ENCODE measurements around the gene KLF3.
A peak's percentile ranks its signal among the peaks of the same experiment; 100 is the strongest.

The KLF3 gene

DNA sequence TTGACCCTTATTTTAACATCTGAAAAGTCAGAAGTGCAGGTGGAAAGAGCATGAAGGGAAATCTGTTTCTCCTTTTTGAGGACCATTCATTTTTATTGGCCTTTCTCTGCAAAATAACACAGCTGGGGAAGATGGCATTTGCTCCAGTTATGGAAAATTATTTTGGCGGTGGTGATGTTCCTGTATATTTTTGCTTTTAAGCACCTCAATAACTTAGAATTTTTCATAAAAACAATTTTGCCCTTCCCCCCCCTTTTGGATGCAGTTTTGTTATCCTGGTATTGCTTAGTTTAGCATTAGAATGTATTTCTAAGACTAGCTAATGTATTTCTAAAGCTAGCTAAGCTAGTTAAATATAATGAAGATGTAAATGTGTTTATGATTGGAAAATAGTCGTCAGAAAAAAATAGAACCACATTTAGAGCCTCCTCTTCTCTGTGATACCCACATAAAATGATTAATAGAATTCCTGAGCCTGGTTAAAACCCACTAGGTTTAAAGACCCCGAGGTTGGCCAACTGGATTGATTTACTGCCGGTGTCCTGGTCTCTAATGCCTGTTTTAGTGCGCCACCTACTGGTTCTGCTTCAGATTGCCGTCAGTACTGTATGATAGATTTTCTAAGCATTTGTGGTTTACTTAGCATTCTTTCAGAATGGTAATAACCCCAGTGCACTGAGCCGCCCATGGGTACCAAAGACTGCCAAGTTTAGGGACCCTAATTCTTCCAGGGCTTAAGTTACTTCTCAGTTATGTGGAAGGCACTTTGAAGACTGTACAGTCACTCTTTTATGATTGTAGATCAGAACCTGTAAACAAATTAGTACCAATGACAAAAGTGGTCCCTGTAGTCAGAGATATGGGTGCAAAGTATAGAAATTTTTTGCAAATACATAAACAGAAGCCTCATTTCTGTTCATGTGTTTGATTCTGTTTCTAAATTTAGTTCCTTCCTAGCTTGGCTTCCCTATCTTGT lies 11.4 kb downstream of the KLF3 start:
- DNase-seq, result peak; percentile 60 to 62

DNA sequence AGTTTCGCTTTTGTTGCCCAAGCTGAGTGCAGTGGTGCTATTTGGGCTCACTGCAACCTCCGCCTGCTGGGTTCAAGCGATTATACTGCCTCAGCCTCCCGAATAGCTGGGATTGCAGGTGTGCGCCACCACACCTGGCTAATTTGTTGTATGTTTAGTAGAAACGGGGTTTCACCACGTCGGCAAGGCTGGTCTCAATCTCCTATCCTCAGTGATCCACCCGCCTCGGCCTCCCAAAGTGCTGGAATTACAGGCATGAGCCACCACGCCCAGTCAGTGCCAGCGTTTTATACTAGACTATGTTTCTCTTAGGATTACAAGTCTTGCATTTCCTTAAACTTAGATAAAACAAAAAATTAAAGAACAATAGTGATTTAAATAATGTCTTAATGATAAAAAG lies 13.0 kb downstream of the KLF3 start:
- no peak for DNase-seq

DNA sequence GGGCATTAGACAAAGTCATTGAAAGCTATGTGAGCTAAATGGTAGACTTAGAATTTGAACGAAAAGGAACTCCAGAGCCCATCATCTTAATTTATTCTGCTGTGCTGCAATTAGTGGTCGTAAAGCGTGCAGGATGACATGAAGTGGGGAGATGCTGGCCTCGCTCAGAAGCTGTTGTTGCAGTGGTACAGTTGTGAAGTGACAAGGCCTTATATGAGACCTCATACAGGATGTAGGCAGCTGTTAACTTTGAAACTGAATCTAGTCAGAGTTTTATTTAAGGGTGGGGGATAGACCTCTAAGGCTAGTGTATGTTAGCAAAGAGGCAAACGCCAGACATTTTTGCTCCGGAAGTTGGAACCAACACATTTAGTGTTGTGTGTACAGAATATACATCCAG lies 13.4 kb downstream of the KLF3 start:
- no peak for DNase-seq

DNA sequence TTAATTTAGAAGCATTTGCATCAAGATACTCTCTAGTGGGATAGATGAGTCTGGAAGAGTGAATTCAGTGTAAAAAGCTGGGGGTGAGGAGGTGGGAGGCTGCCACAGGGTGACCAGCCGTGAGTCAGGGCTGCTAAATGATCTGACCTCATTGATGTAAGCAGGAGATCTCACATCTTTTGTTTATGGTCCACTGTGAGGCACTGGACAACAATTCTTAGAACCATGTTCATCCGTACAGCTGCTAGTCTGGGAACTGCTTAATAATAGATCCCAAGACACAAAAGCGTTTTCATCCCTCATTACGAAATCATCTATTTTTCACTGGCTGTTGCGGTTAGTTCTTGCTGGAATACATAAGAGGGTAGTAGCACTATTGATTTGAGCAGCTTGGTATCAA lies 14.1 kb downstream of the KLF3 start:
- DNase-seq, result no peak

DNA sequence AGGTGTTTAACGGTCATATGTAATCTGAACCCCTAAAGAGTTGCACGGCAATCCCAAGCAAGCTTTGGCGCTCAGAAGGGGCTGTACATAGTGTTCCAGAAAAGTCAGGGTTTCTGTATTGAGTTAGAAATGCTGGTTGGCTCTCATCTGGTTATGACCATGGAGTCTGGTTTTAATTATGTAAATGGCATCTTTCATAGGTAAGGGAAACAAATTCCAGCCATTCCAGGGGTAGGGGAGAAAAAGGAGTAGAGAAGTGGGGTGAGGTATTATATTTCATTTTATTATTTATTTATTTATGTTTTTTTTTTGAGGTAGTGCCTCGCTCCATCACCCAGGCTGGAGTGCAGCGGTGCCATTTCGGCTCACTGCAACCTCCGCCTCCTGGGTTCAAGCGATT lies 15.9 kb downstream of the KLF3 start:
- DNase-seq, result no peak

- DNase-seq, result no peak
These were observed 17.4 kb downstream of the KLF3 start for GRCh38 chr4:38681281-38681991.

- no peak for DNase-seq
These were observed 18.3 kb downstream of the KLF3 start for GRCh38 chr4:38682336-38682735.

DNA sequence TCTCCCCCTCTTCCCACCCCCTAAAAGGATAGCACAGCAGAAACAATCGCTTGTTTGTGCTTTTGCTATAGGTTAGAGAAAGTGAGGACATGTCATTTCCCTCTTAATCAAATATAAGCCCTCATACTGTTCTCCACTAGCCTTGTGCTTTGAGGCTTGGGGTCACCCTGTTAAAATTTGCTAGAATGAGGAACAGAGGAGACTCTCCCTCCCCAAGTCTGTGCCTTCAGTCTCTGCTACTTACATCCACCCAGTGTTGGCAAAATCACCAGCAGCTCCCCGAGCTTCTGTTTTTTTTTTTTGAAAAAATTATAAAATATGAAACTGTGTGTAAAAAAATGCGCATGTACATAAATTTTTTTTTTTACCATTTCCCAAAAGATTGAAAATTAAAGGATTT lies 19.3 kb downstream of the KLF3 start:
- no peak for DNase-seq

DNA sequence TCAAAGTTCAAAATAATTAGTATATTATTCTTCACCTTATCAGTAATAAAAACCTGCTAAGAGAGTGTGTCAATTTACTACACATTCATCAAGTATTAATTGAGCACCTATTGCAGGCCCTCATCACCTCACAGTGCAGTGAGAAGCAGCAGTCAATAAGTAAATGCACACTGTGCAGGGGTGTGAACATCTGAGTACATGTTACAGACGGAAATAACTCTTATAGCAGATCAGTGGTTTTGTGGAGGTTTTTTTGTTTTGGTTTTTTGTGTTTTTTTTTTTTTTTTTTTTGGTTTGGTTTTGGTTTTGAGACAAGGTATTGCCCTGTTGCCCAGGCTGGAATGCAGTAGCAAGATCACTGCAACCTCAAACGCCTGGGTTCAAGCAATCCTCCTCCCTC lies 20.3 kb downstream of the KLF3 start:
- DNase-seq, result no peak

GRCh38 chr4:38684951-38685844 lies 21.2 kb downstream of the KLF3 start:
- DNase-seq, result no peak

DNA sequence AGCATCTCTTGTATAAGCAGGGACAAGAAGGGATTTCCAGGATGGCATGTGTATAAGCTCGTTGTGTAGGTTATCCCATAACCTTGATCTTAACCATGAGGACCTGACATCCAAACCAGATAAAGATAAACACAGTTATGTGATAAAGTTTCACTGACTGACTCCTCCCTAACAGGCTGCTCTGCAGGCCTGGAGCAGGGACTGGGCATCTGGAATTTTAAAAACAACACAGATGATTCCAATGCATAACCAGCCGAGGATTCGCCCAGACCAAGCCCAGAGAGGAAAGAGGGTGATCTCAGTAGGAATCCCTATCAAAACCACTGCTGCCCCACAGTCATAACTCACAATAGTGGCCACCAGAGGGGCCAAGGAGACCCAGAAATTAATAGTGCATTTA lies 22.7 kb downstream of the KLF3 start:
- DNase-seq, result no peak

GRCh38 chr4:38687571-38688011 lies 23.6 kb downstream of the KLF3 start:
- no peak for DNase-seq

- DNase-seq, result no peak
These were observed 24.8 kb downstream of the KLF3 start for GRCh38 chr4:38688676-38689355.

- DNase-seq, result no peak
These were observed 27.4 kb downstream of the KLF3 start for GRCh38 chr4:38691251-38692008.

GRCh38 chr4:38692421-38692820 lies 28.4 kb downstream of the KLF3 start:
- no peak for DNase-seq

DNA sequence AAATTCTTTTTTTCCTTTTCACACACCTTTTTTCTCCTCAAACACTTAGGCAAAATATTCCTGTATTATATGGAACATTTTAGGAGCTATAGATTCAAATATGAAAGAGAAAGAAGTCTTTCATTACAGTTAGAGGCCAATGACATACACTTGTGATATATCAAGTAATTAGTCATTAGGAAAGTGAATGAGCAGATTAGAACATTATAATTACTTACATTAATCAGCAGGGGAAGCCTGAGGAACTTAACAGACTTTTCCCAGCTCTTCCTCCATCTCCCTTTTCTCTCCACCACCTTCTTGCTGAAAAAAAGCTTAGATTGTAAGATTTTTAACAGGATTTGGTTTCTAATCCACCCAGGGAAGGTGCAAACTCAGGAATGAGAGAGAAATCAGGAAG lies 29.6 kb downstream of the KLF3 start:
- DNase-seq, result no peak

DNA sequence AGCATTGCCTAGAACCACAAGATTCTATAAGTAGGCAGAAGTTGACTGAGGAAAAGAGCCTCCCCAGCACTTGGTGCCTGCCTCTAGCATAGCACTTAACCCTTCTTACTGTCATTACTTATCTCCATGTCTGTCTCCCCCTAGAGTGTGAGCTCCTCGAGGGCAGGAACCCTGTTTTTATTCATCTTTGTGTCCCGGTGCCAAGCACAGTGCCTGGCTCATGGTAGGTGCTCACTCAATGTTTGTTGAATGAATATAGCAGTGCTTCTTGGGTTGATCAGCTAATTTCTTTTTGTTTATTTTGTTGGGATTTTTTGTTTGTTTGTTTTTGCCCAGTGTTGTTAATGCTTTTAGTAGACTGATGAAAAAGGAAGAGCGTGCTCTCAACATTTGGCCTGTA lies 30.3 kb downstream of the KLF3 start:
- no peak for DNase-seq

GRCh38 chr4:38695809-38696208 lies 31.8 kb downstream of the KLF3 start:
- DNase-seq, result no peak

DNA sequence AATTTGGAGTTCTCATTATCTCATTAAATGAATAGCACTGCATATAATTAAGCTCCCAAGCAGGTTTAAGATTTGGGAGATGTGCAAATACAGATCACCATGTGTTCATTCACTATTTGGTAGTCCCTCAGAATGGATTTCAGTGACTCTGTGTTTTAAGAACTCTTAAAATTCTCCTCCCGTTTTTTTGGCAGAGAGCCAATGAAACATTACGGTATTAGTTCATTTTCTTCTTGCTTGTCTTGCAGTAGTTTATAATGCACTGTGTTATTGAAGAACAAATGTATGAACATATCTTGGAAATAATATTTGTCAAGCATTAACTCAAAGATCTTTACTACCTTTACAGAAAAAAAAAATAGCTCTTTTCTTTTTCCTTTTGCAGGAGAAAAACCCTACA lies 32.7 kb downstream of the KLF3 start:
- DNase-seq, result no peak

GRCh38 chr4:38698176-38698575 lies 34.2 kb downstream of the KLF3 start:
- DNase-seq, result no peak

DNA sequence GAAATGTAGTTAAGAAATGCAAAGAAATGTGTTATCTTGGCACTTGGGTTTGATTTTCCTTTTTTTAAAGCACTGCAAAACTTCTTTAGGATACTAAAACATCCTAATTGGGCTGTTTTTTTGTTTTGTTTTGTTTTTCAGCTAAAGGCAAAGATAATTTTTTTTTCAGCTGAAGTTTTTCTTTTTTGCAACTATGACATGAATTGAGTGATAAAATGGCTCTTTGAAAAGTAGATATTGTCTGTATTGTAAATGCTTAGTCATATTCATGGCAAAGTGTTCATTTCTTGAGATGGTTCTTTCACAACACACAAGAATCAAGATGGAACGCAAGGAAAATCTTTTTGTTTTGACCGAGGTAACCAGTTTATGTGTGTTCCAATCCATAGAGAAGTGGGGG lies 35.1 kb downstream of the KLF3 start:
- no peak for DNase-seq

- no peak for DNase-seq
These were observed 39.6 kb downstream of the KLF3 start for GRCh38 chr4:38703635-38704034.

Measured in AML-193 (cell line).